Omental fat pad (tissue), 4 donors: ENCODE data around the gene DAPK1. TPM values are rescaled to one million over a fixed set of nuclear protein-coding genes. Genes with fewer than 3 reads are reported as not detected.
A peak's percentile ranks its signal among the peaks of the same experiment; 100 is the strongest.

ENCODE experiments used
- ATAC-seq: fragments of 150-250 bp; one replicate; pipeline ENCODE4 v1.9.1; 2016; ENCODE audit warnings: mild to moderate bottlenecking, moderate library complexity; ENCODE audit not compliant: low FRiP score
- DNase-seq: peaks from one replicate; pipeline ENCODE4 v3.0.0-alpha.2; 2019; ENCODE audit warnings: low spot score
- total RNA-seq, 4 donors: library from RNA; depleted of rRNA; stranded (reverse); fragments of >200 nt; gene quantifications; one replicate each; pipeline ENCODE4 v1.1.0, GENCODE V29; 2016
- TF ChIP-seq, protein P1 (sequence below), 3 donors: fragments of 450-650 bp; IDR thresholded peaks; one replicate each; pipeline ENCODE4 v1.5.1; 2016 to 2017; ENCODE audit warnings: antibody characterized with exemption in 3 of 3, mild to moderate bottlenecking in 3 of 3, moderate library complexity in 2 of 3

The DAPK1 gene
- total RNA-seq, 4 donors from 2014 or later, result 56.1 to 214 (median 88.1) TPM

DNA sequence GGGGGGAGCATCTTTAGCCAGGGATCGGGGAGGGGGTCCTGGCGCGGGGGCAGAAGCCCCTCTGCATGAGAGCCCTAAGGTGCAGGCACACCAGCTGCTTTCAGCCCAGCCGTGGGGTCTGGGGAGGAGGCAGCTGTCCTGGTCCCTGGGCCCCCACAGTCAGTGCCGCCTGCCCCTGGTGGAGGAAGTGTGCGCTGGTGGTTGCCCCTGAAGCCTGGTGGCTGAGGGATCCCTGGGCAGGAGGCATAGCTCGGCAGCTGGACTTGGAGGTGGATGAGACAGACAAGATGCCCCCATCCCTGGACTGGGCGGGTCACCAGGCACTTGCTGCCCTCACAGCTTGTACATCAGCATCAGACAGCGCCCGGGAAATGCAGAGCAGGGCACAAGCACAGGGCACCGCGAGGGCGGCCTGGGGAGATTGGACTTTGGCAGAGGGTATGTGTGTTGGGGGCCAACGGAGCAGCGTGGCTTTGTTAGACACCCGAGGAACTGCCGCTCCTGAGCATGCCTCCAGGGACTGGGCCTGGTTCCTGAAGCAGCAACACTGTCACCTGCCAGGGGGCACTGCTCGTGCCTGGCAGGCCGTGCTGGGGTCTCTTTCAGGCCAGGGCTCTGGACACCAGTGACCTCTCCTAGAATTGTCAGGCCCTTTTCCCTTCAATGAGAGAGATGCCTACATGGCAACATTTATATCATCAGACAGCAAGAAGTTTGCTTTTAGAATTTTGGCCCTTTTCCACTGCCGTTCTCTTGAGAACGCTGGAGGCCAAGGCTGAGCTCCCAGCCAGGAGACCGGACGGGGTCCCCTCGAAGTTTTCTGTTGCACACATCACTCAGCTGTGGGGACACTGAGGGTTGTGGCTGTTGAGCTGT, 186.3 kb downstream of the DAPK1 start:
- TF ChIP-seq, protein P1, sequence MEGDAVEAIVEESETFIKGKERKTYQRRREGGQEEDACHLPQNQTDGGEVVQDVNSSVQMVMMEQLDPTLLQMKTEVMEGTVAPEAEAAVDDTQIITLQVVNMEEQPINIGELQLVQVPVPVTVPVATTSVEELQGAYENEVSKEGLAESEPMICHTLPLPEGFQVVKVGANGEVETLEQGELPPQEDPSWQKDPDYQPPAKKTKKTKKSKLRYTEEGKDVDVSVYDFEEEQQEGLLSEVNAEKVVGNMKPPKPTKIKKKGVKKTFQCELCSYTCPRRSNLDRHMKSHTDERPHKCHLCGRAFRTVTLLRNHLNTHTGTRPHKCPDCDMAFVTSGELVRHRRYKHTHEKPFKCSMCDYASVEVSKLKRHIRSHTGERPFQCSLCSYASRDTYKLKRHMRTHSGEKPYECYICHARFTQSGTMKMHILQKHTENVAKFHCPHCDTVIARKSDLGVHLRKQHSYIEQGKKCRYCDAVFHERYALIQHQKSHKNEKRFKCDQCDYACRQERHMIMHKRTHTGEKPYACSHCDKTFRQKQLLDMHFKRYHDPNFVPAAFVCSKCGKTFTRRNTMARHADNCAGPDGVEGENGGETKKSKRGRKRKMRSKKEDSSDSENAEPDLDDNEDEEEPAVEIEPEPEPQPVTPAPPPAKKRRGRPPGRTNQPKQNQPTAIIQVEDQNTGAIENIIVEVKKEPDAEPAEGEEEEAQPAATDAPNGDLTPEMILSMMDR (IDR thresholded peaks at IDR 0.05), result no peak
- DNase-seq (no peak), ATAC-seq (peak; percentile 8)

DNA sequence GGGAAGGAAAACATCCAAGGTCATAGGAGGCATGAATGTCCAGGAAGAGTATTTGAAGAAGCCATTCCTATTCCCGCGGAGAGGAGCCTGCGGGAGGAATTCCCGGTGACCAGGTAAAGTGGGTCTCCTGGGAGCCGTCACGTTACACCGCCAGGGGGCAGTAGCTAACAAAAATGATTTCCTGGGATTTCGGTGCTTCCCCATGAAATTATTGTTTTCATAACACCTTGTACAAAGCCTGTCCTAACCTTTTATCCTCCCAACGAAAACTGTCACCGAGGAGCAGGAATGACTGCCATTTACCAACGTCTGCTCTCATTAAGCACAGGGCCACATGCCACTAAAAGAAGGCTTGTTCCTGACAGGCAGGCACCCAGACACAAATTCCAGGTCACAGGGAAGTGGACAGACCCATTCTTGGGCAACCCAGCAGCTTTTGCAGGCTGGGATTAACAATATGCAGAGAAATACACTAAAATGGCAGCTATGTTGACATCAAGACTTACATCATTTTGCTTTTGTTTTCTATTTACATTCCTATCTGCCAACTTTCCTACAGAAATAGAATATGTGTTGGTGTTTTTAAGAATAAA, 187.1 kb downstream of the DAPK1 start:
- TF ChIP-seq, protein P1 (IDR thresholded peaks at IDR 0.05), result no peak
- DNase-seq (peak; percentile 51), ATAC-seq (no peak)

DNA sequence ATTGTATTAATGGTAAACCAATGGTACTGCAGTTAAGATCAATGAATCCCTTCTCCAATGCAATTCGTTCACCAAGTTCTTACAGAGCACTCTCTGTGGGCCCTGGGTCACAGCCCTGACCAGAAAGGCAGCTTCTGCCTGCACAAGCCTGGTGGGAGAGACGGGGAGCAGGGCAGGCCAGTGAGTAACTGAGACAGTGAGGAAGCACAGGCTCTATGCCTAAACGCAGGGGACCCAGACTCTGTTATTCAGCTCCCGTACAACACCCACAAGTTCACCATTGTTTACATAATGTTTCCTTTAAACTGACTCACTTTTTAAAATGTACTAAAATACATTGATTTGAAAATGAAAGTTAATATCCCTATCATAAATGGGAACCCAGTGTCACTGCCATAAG, 187.8 kb downstream of the DAPK1 start:
- TF ChIP-seq, protein P1 (IDR thresholded peaks at IDR 0.05), result no peak
- ATAC-seq, result no peak
- no peak for DNase-seq

DNA sequence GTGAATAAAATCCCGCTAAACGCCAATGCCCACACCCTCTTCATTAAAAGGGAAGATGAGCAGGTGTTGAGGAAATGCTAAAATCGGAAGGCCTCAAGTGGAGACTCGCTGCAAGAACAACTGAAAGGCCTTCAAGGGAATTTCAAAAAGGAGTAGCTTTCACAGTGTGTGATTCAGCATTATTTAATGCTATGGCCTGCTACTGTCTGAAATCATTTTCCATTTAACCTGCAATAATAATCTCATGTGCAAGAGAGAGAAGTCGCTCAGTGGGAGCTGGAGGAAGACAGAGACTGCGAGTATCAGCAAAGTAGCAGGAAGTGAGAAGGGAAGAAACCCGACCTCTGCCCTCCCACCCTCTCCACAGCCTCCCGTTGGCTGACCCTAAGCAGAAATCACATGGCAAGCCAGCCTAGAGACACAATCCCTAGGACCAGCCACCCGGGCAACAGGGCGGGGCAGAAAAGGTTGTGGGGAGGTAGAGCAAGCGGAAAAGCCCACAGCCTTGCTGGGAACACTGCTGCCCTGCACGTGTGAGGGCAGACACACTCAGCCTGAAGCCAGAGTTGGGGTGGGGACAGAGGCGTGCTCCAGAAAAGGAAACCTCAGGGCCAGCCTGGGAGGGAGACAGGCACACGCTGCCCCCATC, 188.3 kb downstream of the DAPK1 start:
- TF ChIP-seq, protein P1 (IDR thresholded peaks at IDR 0.05), result no peak
- ATAC-seq (no peak), DNase-seq (no peak)

DNA sequence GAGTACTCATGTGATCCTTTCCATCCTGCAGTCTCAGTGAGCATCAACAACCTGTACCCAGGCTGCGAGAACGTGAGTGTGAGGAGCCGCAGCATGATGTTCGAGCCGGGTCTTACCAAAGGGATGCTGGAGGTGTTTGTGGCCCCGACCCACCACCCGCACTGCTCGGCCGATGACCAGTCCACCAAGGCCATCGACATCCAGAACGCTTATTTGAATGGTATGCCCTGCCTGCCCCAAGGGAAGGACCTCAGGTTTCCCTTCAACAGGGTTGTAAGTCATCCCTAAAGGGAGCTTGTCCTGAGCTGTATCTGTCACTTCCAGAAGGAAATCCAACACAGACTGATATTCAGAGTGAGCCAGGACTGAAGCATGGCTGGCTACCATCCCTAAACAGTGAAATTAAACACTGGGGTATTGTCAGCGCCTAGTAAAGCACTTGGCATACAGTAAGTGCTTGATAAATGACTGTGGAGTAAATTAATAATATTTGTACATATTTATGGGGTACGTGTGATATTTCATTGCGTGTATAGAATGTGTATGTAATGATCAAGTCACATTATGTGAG, 188.9 kb downstream of the DAPK1 start:
- ATAC-seq, result no peak

DNA sequence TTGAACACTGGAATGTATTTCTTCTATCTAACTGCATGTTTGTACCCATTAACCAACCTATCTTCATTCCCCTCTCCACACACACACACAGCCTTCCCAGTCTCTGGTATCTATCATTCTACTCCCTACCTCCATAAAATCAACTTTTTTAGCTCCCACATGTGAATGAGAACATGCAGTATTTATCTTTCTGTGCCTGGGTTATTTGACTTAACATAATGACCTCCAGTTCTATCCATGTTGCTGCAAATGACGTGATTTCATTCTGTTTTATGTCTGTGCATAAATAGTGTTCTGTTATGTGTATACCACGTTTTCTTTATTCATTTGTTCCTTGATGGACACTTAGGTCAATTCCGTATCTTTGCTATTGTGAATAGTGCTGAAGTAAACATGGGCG, 189.5 kb downstream of the DAPK1 start:
- DNase-seq (no peak), ATAC-seq (no peak)
- TF ChIP-seq, protein P1 (IDR thresholded peaks at IDR 0.05), result no peak

More for the DNA sequence above, 188.9 kb downstream of the DAPK1 start:
- no peak for DNase-seq
- TF ChIP-seq, protein P1 (IDR thresholded peaks at IDR 0.05), result no peak
